ENCODE measurements around the gene RAPGEF1.
"Not testable (repeated sequence)": the region's sequence is repeated elsewhere in the genome, so short reads cannot be mapped to it uniquely, and the experiment has no call there.

Gene RAPGEF1

DNA sequence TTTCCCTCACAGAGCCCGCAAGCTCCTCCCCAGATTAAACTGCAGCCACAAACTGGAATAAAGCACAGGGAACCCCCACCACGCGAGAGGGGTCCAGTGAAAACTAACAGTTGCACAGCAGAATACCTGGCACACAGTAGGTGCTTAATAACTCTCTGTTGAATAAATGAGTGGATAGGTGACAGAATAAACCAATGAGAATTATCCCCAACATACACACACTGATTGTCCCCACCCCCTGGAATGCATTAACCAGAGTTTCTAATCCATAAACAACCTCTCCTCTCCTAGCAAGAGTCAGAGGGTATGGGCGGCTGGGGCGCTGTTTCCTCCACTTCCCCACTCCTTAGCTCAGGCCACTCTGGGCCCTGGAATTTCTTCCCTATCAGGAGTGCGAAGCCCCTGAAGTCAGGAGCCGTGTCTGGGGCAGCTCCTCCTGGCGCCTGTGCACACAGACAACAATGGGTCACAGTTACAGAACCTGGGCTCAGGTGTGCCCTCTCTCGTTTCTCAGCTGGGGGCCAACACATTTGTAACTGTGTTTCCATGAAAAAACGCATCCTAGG is 27.6 kb downstream of the RAPGEF1 start:
- Histone ChIP-seq H3K9me3 (ENCODE audit: insufficient read depth, low read length) (no peaks in the 10 kb centered on the region), H3K4me1 (ENCODE audit: insufficient read depth, insufficient read length) (peaks cover 2% of the 10 kb centered on the region), H3K36me3 (ENCODE audit: insufficient read depth, insufficient read length, low read length) (peaks cover 8% of the 10 kb centered on the region), H3K4me3 (ENCODE audit: insufficient read length, low read depth) (no peak overlapping the region), H3K9ac (ENCODE audit: insufficient read length, low read depth) (no peak overlapping the region), H3K27me3 (ENCODE audit: insufficient read depth, insufficient read length) (no peaks in the 10 kb centered on the region)
- no peak for TF ChIP-seq ZNF274 (IDR thresholded peaks at IDR 0.05; ENCODE audit: low read depth, low read length)
- no peak for TF ChIP-seq SUZ12 (IDR thresholded peaks at IDR 0.05; ENCODE audit: extremely low read depth, insufficient read depth, insufficient read length)
- no peak for TF ChIP-seq YY1 (IDR thresholded peaks at IDR 0.05; ENCODE audit: insufficient read depth, insufficient read length)
- DNase-seq (ENCODE audit: low read depth, low spot score), result no peak

DNA sequence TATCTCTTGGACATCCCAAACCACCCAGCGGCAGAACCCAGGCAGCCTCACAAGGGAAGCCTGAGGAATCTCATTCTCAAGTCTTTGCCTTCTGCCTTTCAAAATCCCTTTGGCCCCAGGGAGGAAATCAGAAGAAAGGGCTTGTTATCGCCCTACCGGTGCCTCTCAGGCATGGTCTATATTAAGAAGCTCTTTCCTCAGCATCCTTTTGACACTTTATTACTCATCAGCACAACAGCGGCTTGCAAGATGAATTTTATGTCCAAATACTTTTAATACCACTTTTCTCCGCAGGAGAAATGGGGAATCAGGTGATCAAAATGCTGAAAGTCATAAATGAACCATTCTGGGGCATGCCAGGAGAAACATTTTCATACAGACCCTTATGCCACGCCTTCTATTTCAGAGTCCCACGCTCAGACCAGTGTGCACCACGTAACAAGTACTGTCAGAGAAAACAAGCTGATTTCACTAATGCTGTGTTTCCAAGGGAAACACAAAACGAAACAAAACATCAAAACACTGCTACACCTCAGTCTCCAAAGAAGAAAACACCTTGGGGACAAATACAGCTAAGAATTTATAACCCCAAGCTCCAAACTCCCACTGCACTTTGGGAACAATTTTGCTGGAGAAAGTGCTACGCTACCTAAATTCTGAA is 30.0 kb downstream of the RAPGEF1 start:
- peaks cover 1% of the 10 kb centered on the region for H3K36me3 ChIP-seq (ENCODE audit: insufficient read depth, insufficient read length, low read length)
- TF ChIP-seq YY1 (IDR thresholded peaks at IDR 0.05; ENCODE audit: insufficient read depth, insufficient read length) (no peak), ZNF274 (IDR thresholded peaks at IDR 0.05; ENCODE audit: low read depth, low read length) (no peak), SUZ12 (IDR thresholded peaks at IDR 0.05; ENCODE audit: extremely low read depth, insufficient read depth, insufficient read length) (no peak)
- H3K9ac ChIP-seq (ENCODE audit: insufficient read length, low read depth), result no peak overlapping the region
- H3K4me1 ChIP-seq (ENCODE audit: insufficient read depth, insufficient read length), result peaks cover 6% of the 10 kb centered on the region
- no peaks in the 10 kb centered on the region for H3K27me3 ChIP-seq (ENCODE audit: insufficient read depth, insufficient read length)
- no peak overlapping the region for H3K4me3 ChIP-seq (ENCODE audit: insufficient read length, low read depth)
- H3K9me3 ChIP-seq (ENCODE audit: insufficient read depth, low read length), result no peaks in the 10 kb centered on the region
- DNase-seq (ENCODE audit: low read depth, low spot score), result no peak

DNA sequence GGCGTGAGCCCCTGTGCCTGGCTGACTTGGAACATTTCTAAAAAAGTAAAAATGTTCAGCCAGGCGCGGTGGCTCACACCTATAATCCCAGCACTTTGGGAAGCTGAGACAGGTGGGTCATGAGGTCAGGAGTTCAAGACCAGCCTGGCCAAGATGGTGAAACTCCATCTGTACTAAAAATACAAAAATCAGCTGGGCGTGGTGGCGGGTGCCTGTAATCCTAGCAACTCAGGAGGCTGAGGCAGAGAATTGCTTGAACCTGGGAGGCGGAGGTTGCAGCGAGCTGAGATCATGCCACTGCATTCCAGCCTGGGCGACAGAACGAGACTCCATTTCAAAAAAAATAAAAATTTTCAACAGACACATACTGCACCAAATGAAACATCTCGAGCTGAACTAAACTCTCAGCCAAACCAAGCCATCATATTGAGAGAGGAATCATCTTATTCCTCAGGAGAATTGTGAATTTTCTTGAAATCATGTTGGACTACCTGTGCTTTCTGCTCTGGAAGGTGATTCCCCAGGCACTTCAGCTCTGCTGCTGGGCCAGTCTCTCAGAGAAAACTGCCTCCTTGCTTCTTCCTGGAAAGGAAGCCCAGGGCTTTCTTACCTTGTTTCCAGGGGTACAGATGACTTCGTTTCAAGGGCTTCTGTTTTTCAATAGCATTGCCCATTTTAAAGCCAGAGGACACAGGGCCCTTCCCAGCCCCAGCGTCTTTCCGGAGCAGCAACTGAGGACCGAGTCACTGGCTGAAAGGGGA is 30.7 kb downstream of the RAPGEF1 start:
- not testable (repeated sequence) for DNase-seq (ENCODE audit: low read depth, low spot score); H3K36me3 ChIP-seq (ENCODE audit: insufficient read depth, insufficient read length, low read length); H3K4me1 ChIP-seq (ENCODE audit: insufficient read depth, insufficient read length); H3K9me3 ChIP-seq (ENCODE audit: insufficient read depth, low read length); H3K9ac ChIP-seq (ENCODE audit: insufficient read length, low read depth); H3K4me3 ChIP-seq (ENCODE audit: insufficient read length, low read depth); H3K27me3 ChIP-seq (ENCODE audit: insufficient read depth, insufficient read length)

DNA sequence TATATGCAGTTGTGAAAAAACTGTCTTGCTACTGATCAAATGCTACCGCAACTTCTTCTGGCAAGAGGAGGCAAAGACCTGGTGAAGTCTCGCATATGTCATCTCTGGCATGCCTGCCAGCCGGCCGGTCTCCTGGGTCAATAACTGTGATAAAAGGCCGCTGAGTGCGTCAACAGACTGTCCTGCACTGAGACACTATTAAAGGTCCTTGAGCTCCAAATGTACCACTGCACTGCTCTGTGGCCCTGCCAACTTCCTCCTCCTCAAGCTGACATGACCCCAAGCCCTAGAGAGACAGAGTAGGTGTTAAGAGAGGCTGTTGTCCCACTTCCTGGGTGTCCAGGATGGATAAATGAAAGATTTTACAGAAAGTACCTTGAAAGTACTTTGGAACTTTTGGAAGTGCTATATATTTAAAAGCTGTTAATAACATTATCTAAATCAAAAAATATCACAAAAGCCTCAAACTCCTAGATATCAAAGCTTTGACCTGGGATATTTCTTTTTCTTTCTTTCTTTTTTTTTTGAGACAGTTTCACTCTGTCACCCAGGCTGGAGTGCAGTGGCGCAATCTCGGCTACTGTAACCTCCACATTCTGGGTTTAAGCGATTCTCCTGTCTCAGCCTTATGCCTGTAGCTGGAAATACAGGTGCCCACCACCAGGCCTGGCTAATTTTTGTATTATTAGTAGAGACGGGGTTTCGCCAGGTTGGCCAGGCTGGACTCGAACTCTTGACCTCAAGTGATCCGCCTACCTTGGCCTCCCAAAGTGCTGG is 31.5 kb downstream of the RAPGEF1 start:
- Histone ChIP-seq H3K4me3 (ENCODE audit: insufficient read length, low read depth) (no peak overlapping the region), H3K36me3 (ENCODE audit: insufficient read depth, insufficient read length, low read length) (no peaks in the 10 kb centered on the region), H3K4me1 (ENCODE audit: insufficient read depth, insufficient read length) (peaks cover 6% of the 10 kb centered on the region), H3K27me3 (ENCODE audit: insufficient read depth, insufficient read length) (no peaks in the 10 kb centered on the region), H3K9ac (ENCODE audit: insufficient read length, low read depth) (no peak overlapping the region), H3K9me3 (ENCODE audit: insufficient read depth, low read length) (no peaks in the 10 kb centered on the region)
- no peak for DNase-seq (ENCODE audit: low read depth, low spot score)
- no peak for TF ChIP-seq YY1 (IDR thresholded peaks at IDR 0.05; ENCODE audit: insufficient read depth, insufficient read length)
- TF ChIP-seq SUZ12 (IDR thresholded peaks at IDR 0.05; ENCODE audit: extremely low read depth, insufficient read depth, insufficient read length), result no peak
- no peak for TF ChIP-seq ZNF274 (IDR thresholded peaks at IDR 0.05; ENCODE audit: low read depth, low read length)

DNA sequence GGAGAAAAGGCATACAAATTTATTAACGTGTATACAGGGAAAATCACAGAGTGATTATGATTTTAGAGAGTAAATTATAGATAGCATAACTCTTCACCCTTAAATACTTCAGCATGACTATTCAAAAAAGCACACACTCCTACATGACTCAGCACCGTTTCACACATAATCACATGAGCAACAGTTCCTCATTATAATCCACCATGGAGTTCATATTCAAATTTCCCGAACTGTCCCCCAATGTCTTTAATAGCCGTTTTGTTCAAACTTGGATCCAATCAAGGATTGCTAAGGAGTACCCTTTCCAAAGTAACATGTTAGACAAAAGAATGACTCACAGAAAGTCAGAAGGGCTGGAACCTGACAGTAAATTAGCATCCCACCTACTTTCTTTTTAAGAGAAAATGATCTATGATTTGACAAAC is 32.1 kb downstream of the RAPGEF1 start:
- H3K36me3 ChIP-seq (ENCODE audit: insufficient read depth, insufficient read length, low read length), result no peaks in the 10 kb centered on the region
- no peak for TF ChIP-seq YY1 (IDR thresholded peaks at IDR 0.05; ENCODE audit: insufficient read depth, insufficient read length)
- TF ChIP-seq ZNF274 (IDR thresholded peaks at IDR 0.05; ENCODE audit: low read depth, low read length), result no peak
- no peak for TF ChIP-seq SUZ12 (IDR thresholded peaks at IDR 0.05; ENCODE audit: extremely low read depth, insufficient read depth, insufficient read length)
- DNase-seq (ENCODE audit: low read depth, low spot score), result no peak
- no peak overlapping the region for H3K4me3 ChIP-seq (ENCODE audit: insufficient read length, low read depth)
- H3K4me1 ChIP-seq (ENCODE audit: insufficient read depth, insufficient read length), result peaks cover 6% of the 10 kb centered on the region
- H3K27me3 ChIP-seq (ENCODE audit: insufficient read depth, insufficient read length), result no peaks in the 10 kb centered on the region
- H3K9me3 ChIP-seq (ENCODE audit: insufficient read depth, low read length), result no peaks in the 10 kb centered on the region
- no peak overlapping the region for H3K9ac ChIP-seq (ENCODE audit: insufficient read length, low read depth)

DNA sequence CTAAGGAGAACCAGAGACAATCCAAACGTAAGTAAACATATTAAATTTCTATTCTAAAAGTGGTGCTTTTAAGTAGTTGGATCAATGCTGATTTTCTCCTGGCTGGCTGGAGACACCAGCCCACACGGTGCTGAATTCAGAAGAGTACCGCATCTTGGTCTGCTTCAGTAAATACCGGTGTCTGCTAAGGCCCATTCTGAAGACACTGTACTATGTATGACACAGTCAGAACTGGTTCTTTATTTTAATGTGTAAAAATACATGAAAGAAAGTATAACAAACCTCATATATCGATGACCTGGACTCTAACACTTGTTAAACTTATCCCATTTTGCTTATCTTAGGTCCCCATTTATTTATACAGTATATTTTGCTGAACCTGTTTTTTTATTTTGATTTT is 32.8 kb downstream of the RAPGEF1 start:
- H3K4me1 ChIP-seq (ENCODE audit: insufficient read depth, insufficient read length), result peaks cover 6% of the 10 kb centered on the region
- no peaks in the 10 kb centered on the region for H3K9me3 ChIP-seq (ENCODE audit: insufficient read depth, low read length)
- no peaks in the 10 kb centered on the region for H3K36me3 ChIP-seq (ENCODE audit: insufficient read depth, insufficient read length, low read length)
- H3K9ac ChIP-seq (ENCODE audit: insufficient read length, low read depth), result no peak overlapping the region
- no peak for TF ChIP-seq SUZ12 (IDR thresholded peaks at IDR 0.05; ENCODE audit: extremely low read depth, insufficient read depth, insufficient read length)
- no peak for TF ChIP-seq YY1 (IDR thresholded peaks at IDR 0.05; ENCODE audit: insufficient read depth, insufficient read length)
- TF ChIP-seq ZNF274 (IDR thresholded peaks at IDR 0.05; ENCODE audit: low read depth, low read length), result no peak
- no peak overlapping the region for H3K4me3 ChIP-seq (ENCODE audit: insufficient read length, low read depth)
- DNase-seq (ENCODE audit: low read depth, low spot score), result no peak
- no peaks in the 10 kb centered on the region for H3K27me3 ChIP-seq (ENCODE audit: insufficient read depth, insufficient read length)

DNA sequence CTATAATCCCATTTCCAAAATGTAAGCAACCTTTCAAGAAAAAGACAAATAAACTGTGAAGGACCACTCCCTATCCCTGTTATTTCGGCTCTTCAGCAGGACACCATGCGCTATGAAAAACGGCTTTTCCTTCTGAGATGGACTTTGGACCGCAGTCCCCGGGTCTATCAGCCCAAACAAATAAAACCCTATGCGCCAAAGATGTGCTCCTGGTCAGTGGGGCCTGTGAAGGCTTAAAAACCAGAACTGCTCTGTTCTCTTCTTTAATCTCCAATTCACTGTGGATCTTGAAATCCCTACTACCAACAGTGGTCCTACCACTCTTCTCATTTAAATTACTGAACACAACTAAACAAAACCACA is 33.3 kb downstream of the RAPGEF1 start:
- H3K27me3 ChIP-seq (ENCODE audit: insufficient read depth, insufficient read length), result no peaks in the 10 kb centered on the region
- no peak for DNase-seq (ENCODE audit: low read depth, low spot score)
- H3K4me3 ChIP-seq (ENCODE audit: insufficient read length, low read depth), result no peak overlapping the region
- no peaks in the 10 kb centered on the region for H3K9me3 ChIP-seq (ENCODE audit: insufficient read depth, low read length)
- H3K4me1 ChIP-seq (ENCODE audit: insufficient read depth, insufficient read length), result peaks cover 6% of the 10 kb centered on the region
- TF ChIP-seq SUZ12 (IDR thresholded peaks at IDR 0.05; ENCODE audit: extremely low read depth, insufficient read depth, insufficient read length), result no peak
- no peak for TF ChIP-seq ZNF274 (IDR thresholded peaks at IDR 0.05; ENCODE audit: low read depth, low read length)
- no peak for TF ChIP-seq YY1 (IDR thresholded peaks at IDR 0.05; ENCODE audit: insufficient read depth, insufficient read length)
- no peak overlapping the region for H3K9ac ChIP-seq (ENCODE audit: insufficient read length, low read depth)
- H3K36me3 ChIP-seq (ENCODE audit: insufficient read depth, insufficient read length, low read length), result no peaks in the 10 kb centered on the region

Measured in NT2/D1 (cell line).